NCI-H226 (cell line): ENCODE results near the gene ADCY2.

Experiments used
- DNase-seq: peaks from one replicate; pipeline ENCODE4 v3.0.0-alpha.2; 2015

Gene ADCY2

GRCh38 chr5:7606840-7607465 is 211.0 kb downstream of the ADCY2 start:
- DNase-seq = no peak

DNA sequence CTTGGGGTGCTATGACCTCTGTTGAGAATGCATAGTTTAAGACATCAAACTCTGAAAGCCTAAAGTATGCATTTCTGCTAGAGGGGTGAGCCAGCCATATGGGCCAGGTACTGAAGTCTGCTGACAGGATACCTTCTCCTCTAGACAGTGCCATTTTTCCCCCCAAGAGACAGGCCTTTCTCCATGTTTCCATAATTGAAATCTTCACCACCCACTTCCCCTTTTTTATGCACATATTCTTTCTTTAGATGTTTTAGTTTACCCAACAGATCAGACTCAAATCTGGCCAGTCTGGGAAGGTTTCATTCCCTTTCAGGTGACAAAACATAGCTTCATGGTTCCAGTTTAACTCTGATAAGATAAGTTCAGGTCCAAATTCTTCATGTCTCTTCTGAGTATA is 212.8 kb downstream of the ADCY2 start:
- DNase-seq = no peak

DNA sequence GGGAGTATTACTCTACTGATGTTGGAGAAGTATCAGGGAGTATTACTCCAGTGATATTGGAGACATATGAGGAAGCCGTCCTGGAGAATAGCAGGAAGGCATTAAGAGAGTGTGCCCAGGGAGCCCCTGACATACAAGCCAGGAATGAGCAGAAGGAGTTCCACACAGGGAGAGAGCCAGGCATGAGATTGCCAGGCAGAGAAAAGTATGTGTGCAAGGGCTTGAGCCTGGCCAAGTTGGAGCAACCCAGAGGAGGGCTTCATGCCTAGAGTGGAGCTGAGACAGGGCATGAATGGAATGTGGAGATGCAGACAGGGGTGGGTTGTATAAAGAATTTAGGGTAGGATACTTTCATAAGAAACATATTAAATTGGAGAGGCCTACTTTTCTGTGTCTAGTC is 213.8 kb downstream of the ADCY2 start:
- no peak for DNase-seq

DNA sequence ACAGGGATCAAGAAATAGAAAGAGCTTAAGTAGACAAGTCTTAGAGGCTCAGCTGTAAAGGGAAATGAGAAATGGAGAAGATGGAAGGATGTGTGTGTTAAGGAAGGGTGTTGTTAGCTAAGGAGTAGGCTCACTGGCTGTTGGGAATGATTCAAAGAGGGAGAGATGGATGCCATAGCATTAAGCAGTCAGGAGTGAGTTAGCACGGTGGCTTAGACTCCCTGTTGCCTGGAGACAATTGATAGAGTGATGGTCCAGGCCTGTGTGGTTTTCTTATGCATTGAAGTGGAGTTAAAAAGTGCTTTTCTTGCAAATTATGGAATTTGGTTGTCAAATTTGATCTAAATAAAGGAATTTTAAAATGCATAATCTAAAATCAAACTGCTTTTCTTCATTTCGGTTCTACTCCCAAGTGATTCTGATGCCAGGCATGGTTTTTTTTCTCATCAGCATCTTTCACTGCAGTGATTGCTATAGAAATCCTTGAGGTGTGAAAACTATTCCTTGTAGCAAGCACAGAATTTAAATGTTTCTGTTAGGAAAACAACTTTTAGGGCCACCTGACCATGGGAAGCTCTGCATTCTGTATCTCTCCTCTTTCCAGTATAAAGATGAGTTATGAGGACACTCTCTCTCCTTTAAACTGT is 214.7 kb downstream of the ADCY2 start:
- DNase-seq = no peak

DNA sequence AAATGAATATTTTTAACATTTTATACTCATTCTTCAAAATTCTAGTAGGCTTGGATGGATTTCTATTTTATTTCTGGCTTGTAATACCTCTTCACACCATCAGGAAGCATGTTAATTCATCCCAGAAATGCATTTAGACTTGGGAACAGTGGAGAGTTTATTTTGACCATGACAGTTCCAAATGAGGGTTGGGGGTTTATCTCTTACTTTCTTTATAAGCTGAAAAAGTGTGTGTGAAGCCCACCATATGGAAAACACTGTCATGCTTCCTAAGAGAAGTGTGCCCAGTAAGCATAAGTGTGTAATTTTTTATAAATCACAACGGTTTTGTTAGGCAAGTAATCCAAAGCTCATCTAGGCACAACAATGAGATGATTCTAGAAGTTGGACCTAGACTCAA is 215.6 kb downstream of the ADCY2 start:
- no peak for DNase-seq

GRCh38 chr5:7615566-7616061 is 219.7 kb downstream of the ADCY2 start:
- DNase-seq = no peak

GRCh38 chr5:7616897-7617296 is 221.0 kb downstream of the ADCY2 start:
- DNase-seq = no peak

DNA sequence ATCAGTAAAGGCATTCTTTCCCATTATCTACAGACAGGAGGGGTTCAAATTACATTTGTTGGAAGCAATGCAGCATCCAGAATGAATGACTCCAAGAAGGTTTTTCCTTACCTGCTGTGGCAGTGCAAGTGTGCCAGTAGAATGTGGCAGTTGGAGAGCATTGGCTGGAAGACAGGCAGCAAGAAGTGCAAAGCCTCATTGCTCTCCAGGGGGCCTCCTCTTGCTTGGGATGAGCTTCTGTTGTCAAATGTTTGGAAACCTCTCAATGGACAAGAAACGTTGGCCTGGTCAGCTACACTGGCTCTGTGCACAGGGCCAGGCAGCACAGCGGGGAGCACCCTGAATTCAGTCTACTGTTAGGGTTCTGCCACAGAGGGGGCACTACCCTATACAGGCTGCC is 226.6 kb downstream of the ADCY2 start:
- DNase-seq = no peak

GRCh38 chr5:7625740-7626139 is 229.8 kb downstream of the ADCY2 start:
- no peak for DNase-seq

GRCh38 chr5:7628248-7628647 is 232.3 kb downstream of the ADCY2 start:
- DNase-seq = no peak

DNA sequence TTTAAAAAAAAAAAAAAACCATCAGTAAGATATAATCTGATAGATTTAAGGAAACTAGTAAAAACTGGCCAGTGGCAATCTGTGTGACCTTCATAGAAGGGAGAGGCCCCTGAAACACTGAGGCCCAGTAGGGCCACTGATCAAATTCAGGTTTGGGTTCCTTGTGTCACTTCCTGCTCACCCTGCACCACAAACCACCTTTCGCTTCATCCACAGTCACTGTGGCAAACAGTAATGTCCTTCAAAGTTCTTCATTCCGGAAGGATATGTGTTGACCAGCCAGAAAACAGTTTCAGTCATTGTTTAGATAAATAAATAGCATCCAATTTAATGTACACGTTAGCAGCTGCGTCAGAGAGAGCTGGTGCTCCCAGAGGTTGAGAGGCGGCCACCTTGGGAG is 232.9 kb downstream of the ADCY2 start:
- no peak for DNase-seq

- DNase-seq = no peak
Observed at GRCh38 chr5:7629561-7629960, 233.6 kb downstream of the ADCY2 start.

GRCh38 chr5:7634837-7635236 is 238.9 kb downstream of the ADCY2 start:
- DNase-seq = no peak

- DNase-seq = no peak
Observed at GRCh38 chr5:7638456-7638855, 242.5 kb downstream of the ADCY2 start.

DNA sequence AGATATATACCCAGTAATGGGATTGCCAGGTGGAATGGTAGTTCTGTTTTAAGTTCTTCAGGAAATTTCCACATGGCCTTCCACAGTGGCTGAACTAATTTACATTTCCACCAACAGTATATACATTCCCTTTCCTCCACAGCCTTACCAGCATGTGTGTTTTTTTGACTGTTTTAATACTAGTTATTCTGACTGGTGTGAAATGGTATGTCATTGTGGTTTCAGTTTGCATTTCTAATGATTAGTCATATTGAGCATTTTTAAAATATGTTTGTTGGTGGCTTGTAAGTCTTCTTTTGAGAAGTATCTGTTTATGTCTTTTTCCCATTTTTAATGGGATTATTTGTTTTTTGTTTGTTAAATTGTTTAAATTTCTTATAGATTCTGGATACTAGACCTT is 246.1 kb downstream of the ADCY2 start:
- DNase-seq = no peak

GRCh38 chr5:7644723-7645122 is 248.8 kb downstream of the ADCY2 start:
- no peak for DNase-seq

DNA sequence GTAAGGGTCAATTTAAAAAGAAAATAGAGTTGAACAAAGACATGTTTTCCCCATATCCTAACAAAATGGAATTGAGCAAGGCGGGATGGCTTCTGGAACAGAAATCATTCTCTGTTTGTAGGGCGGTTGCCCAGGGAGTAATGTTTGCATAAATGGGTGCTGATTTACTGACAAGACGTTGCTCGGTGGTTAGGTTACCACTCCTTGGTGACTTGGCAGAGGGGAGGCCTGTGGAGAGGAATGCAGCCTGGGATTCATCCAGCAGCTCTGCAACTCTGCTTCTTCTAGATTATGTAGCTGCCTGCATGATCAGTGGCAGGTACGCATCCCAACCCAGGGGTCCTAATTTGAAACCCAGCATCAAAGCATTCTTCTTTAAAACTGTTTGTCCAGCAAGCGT is 254.8 kb downstream of the ADCY2 start:
- DNase-seq = no peak

- DNase-seq = no peak
Observed at GRCh38 chr5:7653046-7653445, 257.1 kb downstream of the ADCY2 start.

GRCh38 chr5:7657153-7657552 is 261.2 kb downstream of the ADCY2 start:
- DNase-seq = no peak

- DNase-seq = no peak
Observed at GRCh38 chr5:7659420-7659819, 263.5 kb downstream of the ADCY2 start.

GRCh38 chr5:7662289-7662688 is 266.4 kb downstream of the ADCY2 start:
- DNase-seq = no peak

DNA sequence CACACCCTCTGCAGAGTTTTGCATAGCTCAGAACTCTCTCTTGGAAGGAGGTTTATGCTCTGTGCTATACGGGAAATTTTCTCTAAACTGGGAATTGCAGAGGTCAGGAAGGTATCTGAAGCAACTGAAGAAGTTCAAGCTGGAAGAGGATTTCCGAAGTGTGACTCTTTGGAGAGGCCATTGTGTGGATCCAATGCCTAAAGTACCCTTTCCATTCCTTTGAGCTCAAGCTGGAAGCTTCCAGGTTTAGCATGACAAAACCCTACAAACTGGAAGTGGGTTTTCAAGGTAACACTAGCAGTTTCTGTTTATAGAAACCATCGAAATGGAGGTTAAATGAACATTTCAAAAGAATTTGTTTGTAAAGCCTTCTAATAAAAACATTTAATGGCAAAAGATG is 267.9 kb downstream of the ADCY2 start:
- DNase-seq = no peak

DNA sequence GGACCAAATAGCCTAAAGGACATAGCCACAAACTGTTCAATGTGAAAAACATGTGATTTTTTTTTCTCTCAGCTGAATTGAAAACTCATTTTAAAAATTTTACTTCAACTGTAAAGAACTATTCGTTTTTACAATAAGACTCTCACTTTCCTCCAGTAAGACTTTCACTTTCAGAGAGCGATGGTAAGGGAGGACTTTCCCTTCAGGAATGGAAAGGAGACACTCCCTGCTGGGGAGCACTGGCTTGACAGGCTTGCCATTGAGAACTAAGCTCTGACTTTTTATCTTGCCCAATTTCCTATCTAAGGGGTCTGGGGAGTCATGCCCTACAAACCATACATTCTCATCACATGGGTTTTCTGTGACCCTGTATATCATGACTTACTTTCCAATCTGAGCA is 268.3 kb downstream of the ADCY2 start:
- no peak for DNase-seq

DNA sequence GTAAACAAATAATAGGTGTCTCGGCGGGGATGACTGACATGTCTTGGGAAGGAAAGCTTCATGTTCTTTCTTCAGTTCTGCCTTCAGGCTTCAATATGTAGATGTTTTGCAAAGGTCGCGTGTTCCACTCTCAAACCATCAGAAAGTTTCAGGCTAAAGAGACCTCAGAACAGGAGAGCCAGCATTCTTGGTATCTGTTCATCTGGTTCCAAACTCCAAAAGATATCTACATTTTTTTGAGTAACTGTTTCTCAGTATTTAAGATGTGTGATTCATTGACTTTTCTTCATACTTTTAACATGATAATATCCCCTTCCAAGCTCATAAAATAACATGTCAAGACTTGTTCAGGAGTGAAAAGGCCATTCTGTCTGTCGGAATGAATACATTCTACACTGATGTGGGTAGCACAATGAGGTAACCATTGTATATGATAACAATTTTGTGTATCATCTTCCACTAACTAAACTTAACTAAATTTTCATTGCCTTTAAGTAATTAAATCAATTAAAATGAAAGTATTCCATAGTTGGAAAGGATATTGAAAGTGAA is 271.4 kb downstream of the ADCY2 start:
- DNase-seq = no peak

DNA sequence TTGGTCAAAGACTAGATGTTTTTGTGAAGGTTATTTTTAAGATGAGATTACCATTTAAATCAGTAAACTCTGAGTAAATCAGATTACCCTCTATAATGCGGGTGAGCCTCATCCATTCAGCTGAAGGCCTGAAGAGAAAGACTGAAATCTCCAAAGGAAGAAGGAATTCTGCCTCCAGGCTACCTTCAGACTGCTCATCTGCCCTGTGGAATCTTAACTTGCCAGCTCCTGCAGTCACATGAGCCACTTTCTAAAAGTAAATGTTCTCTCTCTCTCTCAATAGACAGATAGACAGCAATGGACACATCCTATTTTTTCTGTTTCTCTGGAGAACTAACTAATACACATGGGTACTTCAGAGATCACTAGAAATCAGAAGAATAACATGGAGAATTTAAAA is 272.2 kb downstream of the ADCY2 start:
- DNase-seq = no peak
